Dendritic cell treated with granulocyte-macrophage colony-stimulating factor and Interleukin-4, amounts not matched to agents 40 ng/mL and 50 ng/mL, for 4 days (primary cell): ENCODE measurements around the gene ARAP2.

Source experiments
- H3K27ac Mint-ChIP-seq: one replicate; pipeline ENCODE4 v1.8.0; 2022; ENCODE audit warnings: mild to moderate bottlenecking, mixed read lengths
- H3K27me3 Mint-ChIP-seq: one replicate; pipeline ENCODE4 v1.8.0; 2022; ENCODE audit warnings: mild to moderate bottlenecking, mixed read lengths
- H3K36me3 Mint-ChIP-seq: one replicate; pipeline ENCODE4 v1.8.0; 2022; ENCODE audit warnings: low read depth, mixed read lengths
- H3K4me1 Mint-ChIP-seq: one replicate; pipeline ENCODE4 v1.8.0; 2022; ENCODE audit warnings: low read depth, mixed read lengths
- H3K4me3 Mint-ChIP-seq: one replicate; pipeline ENCODE4 v1.8.0; 2022; ENCODE audit warnings: mild to moderate bottlenecking, moderate library complexity, mixed read lengths
- H3K9me3 Mint-ChIP-seq: one replicate; pipeline ENCODE4 v1.8.0; 2022; ENCODE audit warnings: mixed read lengths
- intact Hi-C: fragments of 100-400 bp; cut with micrococcal nuclease; formaldehyde crosslinking; loops from one replicate; pipeline ENCODE4 v1.15.0; 2022

The ARAP2 gene

GRCh38 chr4:36244257-36245082, at the start of gene ARAP2:
ARAP2 (minus strand) TSS chr4:36244514; CDS start chr4:36229486, 15,028 bp downstream.
- intact Hi-C loops: loop anchor here (5.0 kb wide), 1 partner anchor 78 kb away; no protein-coding TSS in a partner anchor
- Mint-ChIP-seq H3K4me1 (peaks cover 21% of the 10 kb centered on the region), H3K27ac (peak within 1 kb of the TSS; percentile 91), H3K36me3 (peaks cover 18% of the 10 kb centered on the region), H3K27me3 (peaks cover 4% of the 10 kb centered on the region), H3K4me3 (peak within 1 kb of the TSS; percentile 86), H3K9me3 (no peaks in the 10 kb centered on the region)

GRCh38 chr4:36292556-36293188, 48.4 kb upstream of the ARAP2 start:
- Mint-ChIP-seq H3K27ac (peak overlapping the region; percentile 18), H3K27me3 (no peaks in the 10 kb centered on the region), H3K4me3 (no peak overlapping the region), H3K9me3 (no peaks in the 10 kb centered on the region), H3K4me1 (peaks cover 18% of the 10 kb centered on the region), H3K36me3 (no peaks in the 10 kb centered on the region)
- intact Hi-C loops: loop anchor here (5.0 kb wide), 1 partner anchor 1100 kb away; no protein-coding TSS in a partner anchor

- H3K27ac Mint-ChIP-seq: no peak overlapping the region
- intact Hi-C loops: loop anchor here (5.0 kb wide), 1 partner anchor 1102 kb away; no protein-coding TSS in a partner anchor
Observed at GRCh38 chr4:36290641-36291040, 46.3 kb upstream of the ARAP2 start.

GRCh38 chr4:36288731-36289426, 44.6 kb upstream of the ARAP2 start:
- no peak overlapping the region for H3K4me3 Mint-ChIP-seq
- H3K27ac Mint-ChIP-seq: no peak overlapping the region
- H3K27me3 Mint-ChIP-seq: no peaks in the 10 kb centered on the region
- no peaks in the 10 kb centered on the region for H3K36me3 Mint-ChIP-seq
- peaks cover 25% of the 10 kb centered on the region for H3K4me1 Mint-ChIP-seq
- H3K9me3 Mint-ChIP-seq: no peaks in the 10 kb centered on the region
- intact Hi-C loops: loop anchor here (5.0 kb wide), 1 partner anchor 38 kb away; no protein-coding TSS in a partner anchor

More at GRCh38 chr4:36290641-36291040, 46.3 kb upstream of the ARAP2 start:
- H3K9me3 Mint-ChIP-seq: no peaks in the 10 kb centered on the region
- no peaks in the 10 kb centered on the region for H3K36me3 Mint-ChIP-seq
- no peak overlapping the region for H3K4me3 Mint-ChIP-seq
- H3K27me3 Mint-ChIP-seq: no peaks in the 10 kb centered on the region
- H3K4me1 Mint-ChIP-seq: peaks cover 25% of the 10 kb centered on the region

GRCh38 chr4:36286481-36286871, 42.2 kb upstream of the ARAP2 start:
- Mint-ChIP-seq H3K27me3 (no peaks in the 10 kb centered on the region), H3K9me3 (no peaks in the 10 kb centered on the region), H3K4me1 (peaks cover 13% of the 10 kb centered on the region), H3K36me3 (no peaks in the 10 kb centered on the region), H3K4me3 (no peak overlapping the region), H3K27ac (no peak overlapping the region)
- intact Hi-C loops: loop anchor here (5.0 kb wide), 1 partner anchor 41 kb away; no protein-coding TSS in a partner anchor

GRCh38 chr4:36285784-36286480, 41.6 kb upstream of the ARAP2 start:
- Mint-ChIP-seq H3K9me3 (no peaks in the 10 kb centered on the region), H3K27ac (no peak overlapping the region), H3K36me3 (no peaks in the 10 kb centered on the region), H3K4me3 (no peak overlapping the region), H3K27me3 (no peaks in the 10 kb centered on the region), H3K4me1 (peaks cover 13% of the 10 kb centered on the region)
- intact Hi-C loops: loop anchor here (5.0 kb wide), 1 partner anchor 41 kb away; no protein-coding TSS in a partner anchor

- Mint-ChIP-seq H3K4me1 (peaks cover 13% of the 10 kb centered on the region), H3K27me3 (no peaks in the 10 kb centered on the region), H3K4me3 (no peak overlapping the region), H3K9me3 (no peaks in the 10 kb centered on the region), H3K36me3 (no peaks in the 10 kb centered on the region), H3K27ac (no peak overlapping the region)
- intact Hi-C loops: no loop called here
Observed at GRCh38 chr4:36283912-36284465, 39.7 kb upstream of the ARAP2 start.

GRCh38 chr4:36282503-36283030, 38.3 kb upstream of the ARAP2 start:
- Mint-ChIP-seq H3K4me3 (no peak overlapping the region), H3K4me1 (peaks cover 7% of the 10 kb centered on the region), H3K27me3 (no peaks in the 10 kb centered on the region), H3K27ac (no peak overlapping the region), H3K36me3 (no peaks in the 10 kb centered on the region), H3K9me3 (no peaks in the 10 kb centered on the region)
- intact Hi-C loops: no loop called here

- Mint-ChIP-seq H3K27ac (no peak within 1 kb of the TSS), H3K4me1 (peaks cover 6% of the 10 kb centered on the region), H3K9me3 (no peaks in the 10 kb centered on the region), H3K4me3 (no peak within 1 kb of the TSS), H3K36me3 (no peaks in the 10 kb centered on the region), H3K27me3 (no peaks in the 10 kb centered on the region)
- intact Hi-C loops: no loop called here
Observed at GRCh38 chr4:36281384-36282106, 37.2 kb upstream of the ARAP2 start, which contains the start of gene DTHD1. DTHD1 (plus strand) TSS chr4:36281616; CDS start chr4:36281759, 143 bp downstream.

GRCh38 chr4:36280555-36280954, 36.2 kb upstream of the ARAP2 start:
- H3K36me3 Mint-ChIP-seq: no peaks in the 10 kb centered on the region
- no peak overlapping the region for H3K27ac Mint-ChIP-seq
- no peaks in the 10 kb centered on the region for H3K27me3 Mint-ChIP-seq
- H3K9me3 Mint-ChIP-seq: no peaks in the 10 kb centered on the region
- intact Hi-C loops: no loop called here
- no peaks in the 10 kb centered on the region for H3K4me1 Mint-ChIP-seq
- no peak overlapping the region for H3K4me3 Mint-ChIP-seq

GRCh38 chr4:36278789-36279188, 34.5 kb upstream of the ARAP2 start:
- Mint-ChIP-seq H3K27ac (no peak overlapping the region), H3K4me3 (no peak overlapping the region), H3K36me3 (no peaks in the 10 kb centered on the region), H3K27me3 (no peaks in the 10 kb centered on the region), H3K4me1 (no peaks in the 10 kb centered on the region), H3K9me3 (no peaks in the 10 kb centered on the region)
- intact Hi-C loops: no loop called here

GRCh38 chr4:36277533-36277932, 33.2 kb upstream of the ARAP2 start:
- intact Hi-C loops: no loop called here
- Mint-ChIP-seq H3K9me3 (no peaks in the 10 kb centered on the region), H3K27ac (no peak overlapping the region), H3K36me3 (no peaks in the 10 kb centered on the region), H3K27me3 (no peaks in the 10 kb centered on the region), H3K4me1 (no peaks in the 10 kb centered on the region), H3K4me3 (no peak overlapping the region)
